Right cardiac atrium (tissue), 5 donors: ENCODE results near the gene LAX1. TPM values are rescaled to one million over a fixed set of nuclear protein-coding genes. Genes with fewer than 3 reads are reported as not detected.
"Not testable (repeated sequence)": the region's sequence is repeated elsewhere in the genome, so short reads cannot be mapped to it uniquely, and the experiment has no call there.

Experiments
- ATAC-seq, 2 donors: fragments of 200-7000 bp; cut with Tn5 transposase; one replicate each; pipeline versions ENCODE4 v1.8.0 to v1.9.1; 2020; ENCODE audit warnings: moderate library complexity in 2 of 2, mild to moderate bottlenecking in 1 of 2
- DNase-seq, 3 donors: peaks; one replicate each; pipeline ENCODE4 v3.0.0-alpha.2; 2020
- H3K27ac ChIP-seq: one replicate; pipeline ENCODE4 v1.5.1; 2013; ENCODE audit warnings: mild to moderate bottlenecking, low read length, control low read depth, moderate library complexity
- H3K27me3 ChIP-seq: one replicate; pipeline ENCODE4 v1.6.1; 2013; ENCODE audit not compliant: control insufficient read depth, insufficient read depth
- H3K4me1 ChIP-seq: one replicate; pipeline ENCODE4 v1.6.1; 2013; ENCODE audit warnings: low read length; ENCODE audit not compliant: control insufficient read depth, insufficient read depth
- H3K4me3 ChIP-seq: one replicate; pipeline ENCODE4 v1.5.1; 2013; ENCODE audit warnings: low read length, control low read depth
- H3K9me3 ChIP-seq: one replicate; pipeline ENCODE4 v1.6.1; 2013; ENCODE audit warnings: low read length; ENCODE audit not compliant: control insufficient read depth
- WGBS: extraction: QIAGEN DNeasy Blood & Tissue Kit; methylation state at CpG from one replicate; pipeline ENCODE4 v1.1.7; 2013; 5-methylcytosine and 5-hydroxymethylcytosine counted together
- intact Hi-C, 4 donors: fragments of 100-400 bp; cut with DNase I; formaldehyde crosslinking; loops; one replicate each; pipeline versions ENCODE4 v1.11.0 to v1.14.0; 2022 to 2023
- polyA plus RNA-seq: library from polyadenylated mRNA; stranded (reverse); fragments of 200-250 nt; gene quantifications from one replicate; pipeline ENCODE4 v1.2.3, GENCODE V29; 2013
- total RNA-seq, 4 donors: library from RNA; stranded (reverse); fragmentation: NEBNext Ultra II Directional; extraction: Animal tissue kit (Norgen Biotek cat#: 25700); gene quantifications; one replicate each; pipeline ENCODE4 v1.2.1, GENCODE V29; 2021
- donor health status: healthy with polysubstance abuse.
- donor health status: DM: no; HTN: yes; CAD: no.
- donor health status: DM: no; HTN: no; CAD: no.
- donor health status: DM: no; HTN: yes; CAD: no; lungs with severe emphysema.
- donor health status: DM: yes; HTN: yes; CAD: no.

LAX1 gene
- total and polyA plus RNA-seq, 5 donors = 0.14 to 0.43 (median 0.22) TPM

DNA sequence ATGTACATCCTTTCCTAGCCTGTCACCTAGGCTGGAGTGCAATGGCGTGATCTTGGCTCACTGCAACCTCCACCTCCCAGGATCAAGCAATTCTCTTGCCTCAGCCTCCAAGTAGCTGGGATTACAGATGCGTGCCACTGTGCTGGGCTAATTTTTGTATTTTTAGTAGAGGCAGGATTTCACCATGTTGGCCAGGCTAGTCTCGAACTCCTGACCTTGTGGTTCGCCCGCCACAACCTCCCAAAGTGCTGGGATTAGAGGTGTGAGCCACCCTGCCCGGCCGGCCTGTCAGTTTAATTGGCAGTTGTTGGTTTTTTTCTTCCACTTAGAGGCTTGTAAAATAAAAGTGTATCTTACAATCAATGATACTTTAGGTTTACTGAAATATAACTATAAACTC is 28.6 kb downstream of the LAX1 start:
- H3K4me3 ChIP-seq, intact Hi-C loops, H3K9me3 ChIP-seq, H3K27me3 ChIP-seq, ATAC-seq, H3K4me1 ChIP-seq, H3K27ac ChIP-seq, DNase-seq: not testable (repeated sequence)
- 96% methylated on average over 7 of the region's 7 CpGs for WGBS

DNA sequence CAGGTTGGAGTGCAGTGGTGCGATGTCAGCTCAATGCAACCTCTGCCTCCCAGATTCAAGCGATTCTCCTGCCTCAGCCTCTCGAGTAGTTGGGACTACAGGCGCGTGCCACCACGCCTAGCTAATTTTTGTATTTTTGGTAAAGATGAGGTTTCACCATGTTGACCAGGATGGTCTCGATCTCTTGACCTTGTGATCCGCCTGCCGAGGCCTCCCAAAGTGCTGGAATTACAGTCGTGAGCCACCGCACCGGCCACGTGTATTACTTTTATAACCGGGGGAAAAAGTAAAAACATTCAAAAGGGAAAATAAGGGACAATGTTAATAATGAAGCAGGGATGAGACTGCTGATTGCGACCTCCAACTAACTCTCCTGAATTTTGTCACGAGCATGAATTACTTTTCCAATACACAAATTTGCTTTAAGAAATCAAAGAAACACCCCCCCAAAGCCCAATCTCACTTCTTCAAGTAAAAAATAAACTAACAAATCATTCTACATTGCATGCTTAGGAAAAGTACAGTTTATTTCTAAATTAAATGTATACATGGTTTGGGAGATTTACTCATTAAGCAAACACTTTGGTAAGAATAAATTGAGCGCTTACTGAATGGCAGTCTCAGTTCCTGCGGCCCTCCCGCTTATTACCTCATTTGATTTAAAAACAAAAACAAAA is 29.9 kb downstream of the LAX1 start:
- DNase-seq = no peak

DNA sequence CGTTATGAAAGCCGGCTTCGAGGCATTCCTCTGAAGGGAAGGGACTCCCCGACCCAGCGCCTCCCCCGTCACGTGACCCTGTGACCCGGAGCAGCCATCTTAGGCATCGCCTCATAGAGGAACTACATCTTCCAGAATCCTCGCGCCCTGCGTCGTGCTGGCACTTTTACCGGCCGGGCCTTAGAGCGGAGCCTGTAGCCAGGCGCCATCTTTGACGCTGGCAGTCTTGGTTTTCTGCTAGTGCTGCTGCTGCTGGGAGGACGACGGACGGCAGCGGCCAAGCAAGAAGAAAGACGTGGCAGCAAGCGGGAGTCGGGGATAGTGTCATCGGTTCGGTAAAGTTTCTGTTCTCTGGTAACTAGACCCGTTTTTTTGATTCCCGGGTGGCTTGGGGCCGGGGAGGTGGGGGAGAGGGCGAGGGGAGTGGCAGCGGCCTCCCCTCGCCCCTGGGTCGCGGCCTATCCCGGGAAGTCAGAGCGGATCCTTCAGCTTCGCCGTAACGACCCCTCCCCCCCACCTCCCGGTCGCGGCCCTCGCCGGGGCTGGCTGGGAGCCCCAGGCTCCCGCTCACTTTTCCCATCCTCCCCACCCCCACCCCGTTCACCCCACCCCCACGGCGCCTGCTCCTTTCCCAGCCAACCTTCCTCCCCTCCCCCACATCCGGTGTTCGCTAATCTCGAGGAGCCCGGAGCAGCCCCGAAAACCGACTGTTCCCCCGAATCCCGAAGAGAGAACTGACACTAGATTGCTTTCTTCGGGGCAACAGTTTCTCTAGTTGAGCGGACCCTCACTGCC is 30.7 kb downstream of the LAX1 start, which contains the start of the genes ZBED6 and ZC3H11A:
ZBED6 (plus strand) TSS at position 183 of the 795 bp plus-strand sequence. CDS start 1,900 bp downstream, outside the sequence.
ZC3H11A (plus strand) TSS at position 183 of the 795 bp plus-strand sequence. CDS start 21,448 bp downstream, outside the sequence.
- DNase-seq (peak; percentile 100), ATAC-seq (peak; percentile 98 to 99)
- Histone ChIP-seq H3K4me1 (peaks cover 12% of the 10 kb centered on the region), H3K4me3 (peak within 1 kb of the TSS; percentile 97), H3K27ac (peak within 1 kb of the TSS; percentile 85), H3K9me3 (no peaks in the 10 kb centered on the region), H3K27me3 (no peaks in the 10 kb centered on the region)
- intact Hi-C loops = no loop called here
- WGBS = under 1% methylated on average over 59 of the region's 59 CpGs

More for the DNA sequence above, 29.9 kb downstream of the LAX1 start:
- H3K9me3 ChIP-seq = no peaks in the 10 kb centered on the region
- peak overlapping the region; percentile 42 for H3K4me3 ChIP-seq
- H3K27ac ChIP-seq = peak overlapping the region; percentile 40
- H3K4me1 ChIP-seq = peaks cover 12% of the 10 kb centered on the region
- no peak for ATAC-seq
- H3K27me3 ChIP-seq = no peaks in the 10 kb centered on the region
- intact Hi-C loops = no loop called here
- 75% methylated on average over 19 of the region's 19 CpGs for WGBS

DNA sequence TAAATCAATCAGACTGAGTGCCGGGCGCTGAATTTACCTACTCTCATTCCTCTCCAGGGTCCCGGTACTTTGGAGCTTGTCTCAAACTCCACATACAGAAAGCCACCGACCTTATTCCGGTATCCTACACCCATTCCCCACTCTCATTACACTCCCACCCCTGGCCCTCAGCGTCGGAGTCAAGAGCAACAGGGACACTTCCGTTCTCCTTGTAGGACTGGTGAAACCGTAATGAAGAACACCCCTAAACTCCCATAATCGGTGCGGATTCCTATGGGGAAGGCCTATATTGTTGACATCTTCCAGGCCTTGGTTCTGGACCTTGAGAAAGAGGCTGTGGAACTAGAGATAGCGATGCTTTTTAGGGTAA is 31.2 kb downstream of the LAX1 start:
- WGBS = 1% methylated on average over 12 of the region's 12 CpGs
- ATAC-seq = peak; percentile 23 to 52

DNA sequence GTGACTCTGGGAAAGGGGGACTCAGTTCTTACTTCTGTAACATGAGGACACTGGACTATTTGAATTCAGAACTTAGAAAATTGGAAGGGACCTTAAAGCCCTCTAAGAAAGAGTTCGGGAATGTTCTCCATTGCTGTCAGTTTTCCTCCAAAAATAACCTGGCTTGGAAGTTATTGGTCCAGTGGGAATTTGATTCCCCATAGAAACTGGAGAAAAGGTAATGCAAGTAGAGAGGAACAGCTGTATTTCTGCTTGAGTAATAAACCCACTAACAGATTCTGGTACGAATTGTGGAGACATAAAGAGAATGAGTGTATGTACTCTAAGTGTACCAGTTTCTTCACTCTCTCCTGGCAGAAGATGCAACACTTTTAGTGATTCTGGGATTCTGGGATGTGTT is 32.2 kb downstream of the LAX1 start:
- ATAC-seq (no peak), DNase-seq (no peak)
- H3K27me3 ChIP-seq = no peaks in the 10 kb centered on the region
- no peaks in the 10 kb centered on the region for H3K9me3 ChIP-seq
- H3K27ac ChIP-seq = no peak overlapping the region
- peak overlapping the region; percentile 97 for H3K4me3 ChIP-seq
- WGBS = 69% methylated on average over 2 of the region's 2 CpGs
- intact Hi-C loops = no loop called here
- peaks cover 12% of the 10 kb centered on the region for H3K4me1 ChIP-seq

More for the DNA sequence above, 31.2 kb downstream of the LAX1 start:
- H3K27me3 ChIP-seq = no peaks in the 10 kb centered on the region
- H3K27ac ChIP-seq = peak overlapping the region; percentile 76
- intact Hi-C loops = no loop called here
- peak overlapping the region; percentile 97 for H3K4me3 ChIP-seq
- H3K9me3 ChIP-seq = no peaks in the 10 kb centered on the region
- H3K4me1 ChIP-seq = peaks cover 12% of the 10 kb centered on the region
- DNase-seq = peak in 1 of 3 donors; percentile 60

DNA sequence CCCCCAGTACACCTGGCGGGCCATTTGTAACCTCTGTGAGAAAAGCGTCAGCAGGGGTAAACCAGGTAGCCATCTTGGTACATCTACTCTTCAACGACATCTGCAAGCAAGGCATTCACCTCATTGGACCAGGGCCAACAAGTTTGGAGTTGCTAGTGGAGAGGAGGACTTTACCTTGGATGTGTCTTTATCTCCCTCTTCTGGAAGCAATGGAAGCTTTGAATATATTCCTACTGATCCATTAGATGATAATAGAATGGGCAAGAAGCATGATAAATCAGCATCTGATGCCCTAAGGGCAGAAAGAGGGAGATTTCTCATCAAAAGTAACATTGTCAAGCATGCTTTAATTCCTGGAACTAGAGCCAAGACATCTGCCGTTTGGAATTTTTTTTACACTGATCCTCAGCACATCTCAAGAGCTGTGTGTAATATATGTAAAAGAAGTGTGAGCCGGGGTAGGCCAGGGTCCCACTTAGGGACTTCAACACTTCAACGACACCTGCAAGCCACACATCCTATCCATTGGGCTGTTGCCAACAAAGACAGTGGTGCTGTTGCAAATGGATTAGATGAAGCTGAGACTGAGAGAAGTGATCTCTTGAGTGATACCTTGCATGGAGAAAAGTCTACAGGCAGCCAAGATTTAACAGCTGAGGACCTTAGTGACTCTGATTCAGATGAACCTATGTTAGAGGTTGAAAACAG is 33.1 kb downstream of the LAX1 start:
- ATAC-seq = no peak

DNA sequence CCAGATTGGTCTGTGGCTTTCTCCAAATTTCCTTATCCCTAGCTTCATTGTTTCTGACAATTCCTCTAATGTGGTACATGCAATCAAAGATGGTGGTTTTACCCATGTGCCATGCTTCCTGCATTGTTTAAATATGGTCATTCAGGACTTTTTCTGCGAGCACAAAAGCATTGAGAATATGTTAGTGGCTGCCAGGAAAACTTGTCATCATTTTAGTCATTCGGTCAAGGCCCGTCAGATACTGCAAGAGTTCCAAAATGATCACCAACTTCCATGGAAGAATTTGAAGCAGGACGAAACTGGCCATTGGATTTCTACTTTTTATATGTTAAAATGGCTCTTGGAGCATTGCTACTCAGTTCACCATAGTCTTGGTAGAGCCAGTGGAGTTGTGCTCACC is 34.2 kb downstream of the LAX1 start:
- H3K4me3 ChIP-seq = no peak overlapping the region
- H3K27me3 ChIP-seq = no peaks in the 10 kb centered on the region
- H3K9me3 ChIP-seq = no peaks in the 10 kb centered on the region
- intact Hi-C loops = no loop called here
- ATAC-seq (no peak), DNase-seq (no peak)
- WGBS = 70% methylated on average over 4 of the region's 4 CpGs
- H3K4me1 ChIP-seq = peaks cover 12% of the 10 kb centered on the region
- H3K27ac ChIP-seq = no peak overlapping the region

More for the DNA sequence above, 33.1 kb downstream of the LAX1 start:
- H3K9me3 ChIP-seq = no peaks in the 10 kb centered on the region
- 63% methylated on average over 6 of the region's 6 CpGs for WGBS
- intact Hi-C loops = no loop called here
- no peak overlapping the region for H3K27ac ChIP-seq
- no peak for DNase-seq
- no peak overlapping the region for H3K4me3 ChIP-seq
- H3K4me1 ChIP-seq = peaks cover 12% of the 10 kb centered on the region
- no peaks in the 10 kb centered on the region for H3K27me3 ChIP-seq

DNA sequence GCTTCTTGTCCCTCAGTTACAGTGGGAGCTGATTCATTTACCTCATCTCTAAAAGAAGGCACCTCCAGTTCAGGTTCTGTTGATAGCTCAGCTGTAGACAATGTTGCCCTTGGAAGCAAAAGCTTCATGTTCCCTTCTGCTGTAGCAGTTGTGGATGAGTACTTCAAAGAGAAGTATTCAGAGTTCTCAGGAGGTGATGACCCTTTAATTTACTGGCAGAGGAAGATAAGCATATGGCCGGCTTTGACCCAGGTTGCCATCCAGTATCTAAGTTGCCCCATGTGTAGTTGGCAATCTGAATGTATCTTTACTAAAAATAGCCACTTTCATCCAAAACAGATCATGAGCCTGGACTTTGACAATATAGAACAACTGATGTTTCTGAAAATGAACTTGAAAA is 35.0 kb downstream of the LAX1 start:
- Histone ChIP-seq H3K27me3 (no peaks in the 10 kb centered on the region), H3K4me1 (peaks cover 12% of the 10 kb centered on the region), H3K27ac (no peak overlapping the region), H3K4me3 (no peak overlapping the region), H3K9me3 (no peaks in the 10 kb centered on the region)
- intact Hi-C loops = no loop called here
- DNase-seq (no peak), ATAC-seq (no peak)
- WGBS = 39% methylated on average over 1 of the region's 1 CpG

DNA sequence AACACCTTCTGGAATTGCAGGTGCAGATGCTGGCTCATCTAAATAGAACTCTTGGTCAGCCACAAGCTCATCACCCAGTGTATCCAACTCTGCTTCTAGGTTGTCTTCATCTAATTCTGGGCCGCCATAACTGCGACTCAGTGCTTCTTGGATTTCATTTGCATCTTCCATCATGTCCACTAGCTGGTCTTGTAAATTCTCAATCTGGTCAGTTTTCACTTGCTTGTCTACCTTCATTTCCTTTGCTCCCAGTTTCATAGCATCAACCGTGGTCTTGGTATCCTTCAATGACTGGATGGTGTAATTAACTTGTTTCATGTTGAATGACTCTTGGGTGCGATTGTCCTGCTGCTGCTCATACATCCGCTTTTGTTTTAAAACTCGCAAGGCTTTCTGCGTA is 40.7 kb downstream of the LAX1 start:
- DNase-seq (no peak), ATAC-seq (no peak)
- WGBS = 98% methylated on average over 7 of the region's 7 CpGs
- Histone ChIP-seq H3K4me1 (no peaks in the 10 kb centered on the region), H3K9me3 (no peaks in the 10 kb centered on the region), H3K27ac (no peak overlapping the region), H3K27me3 (no peaks in the 10 kb centered on the region), H3K4me3 (no peak overlapping the region)
- intact Hi-C loops = no loop called here

DNA sequence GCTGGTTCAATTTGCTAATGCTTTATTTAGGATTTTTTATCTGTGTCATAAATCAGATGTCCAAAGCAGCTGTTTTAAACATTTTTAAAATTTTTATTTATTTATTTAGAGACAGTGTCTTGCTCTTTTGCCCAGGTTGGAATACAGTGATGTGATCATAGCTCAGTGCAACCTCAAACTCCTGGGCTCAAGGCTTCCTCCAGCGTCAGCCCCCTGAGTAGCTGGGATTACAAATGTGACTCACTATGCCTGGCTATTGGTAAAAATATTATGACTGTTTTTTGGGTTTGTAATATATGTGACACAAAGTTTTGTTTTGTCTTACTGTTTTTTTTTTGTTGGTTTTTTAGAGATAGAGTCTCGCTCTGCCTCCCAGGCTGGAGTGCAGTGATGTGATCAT is 42.2 kb downstream of the LAX1 start:
- DNase-seq = no peak
- Histone ChIP-seq H3K4me3 (no peak overlapping the region), H3K9me3 (no peaks in the 10 kb centered on the region), H3K4me1 (no peaks in the 10 kb centered on the region), H3K27ac (no peak overlapping the region), H3K27me3 (no peaks in the 10 kb centered on the region)
- intact Hi-C loops = no loop called here
- 85% methylated on average over 2 of the region's 2 CpGs for WGBS
- ATAC-seq = no peak
